AG04450 (cell line): ENCODE measurements around the gene SHBG. TPM values are rescaled to one million over a fixed set of nuclear protein-coding genes. Genes with fewer than 3 reads are reported as not detected.

ENCODE experiments used
- CTCF ChIA-PET: fragments of 300-600, 350-600 bp; formaldehyde crosslinking; extraction: SDS; loops from one replicate; lab custom pipeline; 2022; ENCODE audit warnings: antibody characterized with exemption, inconsistent platforms; lab: Charles Lee
- POLR2A ChIA-PET: fragments of 350-600 bp; formaldehyde crosslinking; extraction: SDS; loops from one replicate; lab custom pipeline; 2021; ENCODE audit warnings: antibody characterized with exemption, inconsistent platforms; lab: Yijun Ruan, JAX
- DNase-seq: peaks from one replicate; pipeline ENCODE4 v3.0.0-alpha.2; 2011; ENCODE audit warnings: low read depth, low spot score
- H3K27ac ChIP-seq: one replicate; pipeline ENCODE4 v1.5.1; 2012; ENCODE audit warnings: low read depth, low read length, control low read depth
- H3K27me3 ChIP-seq: one replicate; pipeline ENCODE4 v1.6.0; 2012; ENCODE audit warnings: low read length; ENCODE audit not compliant: control insufficient read depth, insufficient read depth
- H3K4me3 ChIP-seq: 2 replicates; pipeline ENCODE4 v1.5.1; 2011; ENCODE audit warnings: mild to moderate bottlenecking, low read depth, low read length, control low read depth
- H3K9me3 ChIP-seq: 2 replicates; pipeline ENCODE4 v1.5.1; 2012; ENCODE audit warnings: low read length; ENCODE audit not compliant: control insufficient read depth, insufficient read depth
- CTCF ChIP-seq: IDR thresholded peaks from 2 replicates; pipeline ENCODE4 v1.5.1; 2011; ENCODE audit warnings: low read depth, low read length, control low read depth, inconsistent platforms
- polyA plus RNA-seq: library from polyadenylated mRNA; depleted of rRNA; stranded (reverse); fragments of >200 nt; gene quantifications from 2 replicates; pipeline ENCODE4 v1.2.3, GENCODE V29; 2011

The SHBG gene
- polyA plus RNA-seq, 1 experiment = 0.35 TPM

GRCh38 chr17:7583253-7584109 is 46.5 kb upstream of the SHBG start, which contains the start of gene MPDU1:
Gene MPDU1 (plus strand): TSS chr17:7583852. CDS start chr17:7583863, 11 bp downstream.
- peaks cover 8% of the 10 kb centered on the region; the same call in 1 of the 2 replicates for H3K9me3 ChIP-seq
- ChIA-PET CTCF (interaction anchor here (1.0 kb wide), 2 partner anchors 23 to 104 kb away, joined by 4 to 7 read pairs; partner anchors contain the start of genes SENP3 and TP53), POLR2A (interaction anchor here (0.5 to 2.2 kb wide), 8 partner anchors 10 to 277 kb away, joined by 3 to 44 read pairs (median 4); partner anchors contain the start of genes NEURL4, SAT2 and TP53)
- peak within 1 kb of the TSS; percentile 97 for H3K27ac ChIP-seq
- TF ChIP-seq CTCF = no peak; the same call in 1 of the 2 replicates
- H3K4me3 ChIP-seq = peak within 1 kb of the TSS; percentile 92
- H3K27me3 ChIP-seq = no peaks in the 10 kb centered on the region
- peak; percentile 92 for DNase-seq

GRCh38 chr17:7586673-7587419 is 43.1 kb upstream of the SHBG start:
- TF ChIP-seq CTCF = peak; percentile 28; the same call in 1 of the 2 replicates
- Histone ChIP-seq H3K4me3 (no peak overlapping the region; the same call in 1 of the 2 replicates), H3K27me3 (no peaks in the 10 kb centered on the region), H3K27ac (peak overlapping the region; percentile 94), H3K9me3 (peaks cover 8% of the 10 kb centered on the region; the same call in 1 of the 2 replicates)
- CTCF ChIA-PET = interaction anchor here (0.9 to 2.5 kb wide), 5 partner anchors 13 to 231 kb away, joined by 3 to 10 read pairs (median 5); partner anchors contain the start of genes SENP3, TP53 and WRAP53
- POLR2A ChIA-PET = interaction anchor here (0.9 to 1.4 kb wide), 5 partner anchors 8 to 100 kb away, joined by 3 to 8 read pairs (median 4); partner anchors contain the start of gene CD68
- DNase-seq = no peak

- H3K27me3 ChIP-seq = no peaks in the 10 kb centered on the region
- TF ChIP-seq CTCF = peak; percentile 26; the same call in 1 of the 2 replicates
- DNase-seq = peak; percentile 91
- POLR2A ChIA-PET = interaction anchor here (0.9 to 1.4 kb wide), 5 partner anchors 8 to 99 kb away, joined by 3 to 8 read pairs (median 4); partner anchors contain the start of gene CD68
- CTCF ChIA-PET = interaction anchor here (0.9 to 2.5 kb wide), 5 partner anchors 13 to 231 kb away, joined by 3 to 10 read pairs (median 5); partner anchors contain the start of genes SENP3, TP53 and WRAP53
- H3K27ac ChIP-seq = peak overlapping the region; percentile 94
- peaks cover 8% of the 10 kb centered on the region; the same call in 1 of the 2 replicates for H3K9me3 ChIP-seq
- peak overlapping the region; percentile 17 for H3K4me3 ChIP-seq
Measured at GRCh38 chr17:7587420-7588151, 42.3 kb upstream of the SHBG start.

- ChIA-PET CTCF (interaction anchor here (0.6 to 2.4 kb wide), 23 partner anchors 8 to 543 kb away, joined by 3 to 39 read pairs (median 5); partner anchors contain the start of genes CD68, FXR2, NEURL4 and SENP3), POLR2A (interaction anchor here (0.9 to 2.8 kb wide), 9 partner anchors 8 to 104 kb away, joined by 3 to 22 read pairs (median 4); partner anchors contain the start of genes CD68, POLR2A, SAT2 and SENP3)
- TF ChIP-seq CTCF = no peak
- no peak for DNase-seq
- H3K9me3 ChIP-seq = no peaks in the 10 kb centered on the region
- peak overlapping the region; percentile 94 for H3K27ac ChIP-seq
- H3K4me3 ChIP-seq = peak overlapping the region; percentile 34
- no peaks in the 10 kb centered on the region for H3K27me3 ChIP-seq
Measured at GRCh38 chr17:7588553-7589203, 41.3 kb upstream of the SHBG start.
